Astrocyte of the cerebellum (primary cell): Measurements from ENCODE around the gene TNFRSF25.

Source experiments
- DNase-seq: peaks from one replicate; pipeline ENCODE4 v3.0.0-alpha.2; 2011; ENCODE audit warnings: low read depth
- H3K4me3 ChIP-seq: 2 replicates; pipeline ENCODE4 v1.5.1; 2011; ENCODE audit warnings: mild to moderate bottlenecking, low read depth, low read length, moderate library complexity
- in situ Hi-C: cut with HindIII; loops from 2 replicates; pipeline ENCODE4 v1.10.0; 2017; ENCODE audit warnings: low sequenced_read_pairs
- TF ChIP-seq, protein P1 (sequence below): IDR thresholded peaks from 2 replicates; pipeline ENCODE4 v1.5.1; 2012; ENCODE audit warnings: low read length, low read depth, moderate library complexity, mild to moderate bottlenecking; ENCODE audit errors: missing control alignments

The TNFRSF25 gene

DNA sequence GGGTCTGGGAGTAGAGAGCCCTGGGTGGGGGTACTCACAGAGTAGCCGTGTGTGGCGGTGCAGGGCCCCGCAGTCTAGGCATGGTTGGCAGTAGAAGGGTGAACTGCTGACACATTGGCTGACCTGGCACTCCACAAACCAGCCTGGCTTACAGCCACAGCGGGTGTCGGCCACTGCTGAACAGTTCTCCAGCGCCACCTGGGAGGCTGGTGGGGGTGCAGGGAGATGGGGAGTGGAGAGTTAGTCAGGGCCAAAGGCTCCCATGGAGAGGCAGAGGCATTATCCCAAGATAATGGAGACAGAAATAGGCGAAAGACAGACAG lies 1.5 kb downstream of the TNFRSF25 start:
- TF ChIP-seq, protein P1, sequence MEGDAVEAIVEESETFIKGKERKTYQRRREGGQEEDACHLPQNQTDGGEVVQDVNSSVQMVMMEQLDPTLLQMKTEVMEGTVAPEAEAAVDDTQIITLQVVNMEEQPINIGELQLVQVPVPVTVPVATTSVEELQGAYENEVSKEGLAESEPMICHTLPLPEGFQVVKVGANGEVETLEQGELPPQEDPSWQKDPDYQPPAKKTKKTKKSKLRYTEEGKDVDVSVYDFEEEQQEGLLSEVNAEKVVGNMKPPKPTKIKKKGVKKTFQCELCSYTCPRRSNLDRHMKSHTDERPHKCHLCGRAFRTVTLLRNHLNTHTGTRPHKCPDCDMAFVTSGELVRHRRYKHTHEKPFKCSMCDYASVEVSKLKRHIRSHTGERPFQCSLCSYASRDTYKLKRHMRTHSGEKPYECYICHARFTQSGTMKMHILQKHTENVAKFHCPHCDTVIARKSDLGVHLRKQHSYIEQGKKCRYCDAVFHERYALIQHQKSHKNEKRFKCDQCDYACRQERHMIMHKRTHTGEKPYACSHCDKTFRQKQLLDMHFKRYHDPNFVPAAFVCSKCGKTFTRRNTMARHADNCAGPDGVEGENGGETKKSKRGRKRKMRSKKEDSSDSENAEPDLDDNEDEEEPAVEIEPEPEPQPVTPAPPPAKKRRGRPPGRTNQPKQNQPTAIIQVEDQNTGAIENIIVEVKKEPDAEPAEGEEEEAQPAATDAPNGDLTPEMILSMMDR = no peak
- no peak for DNase-seq
- no peak overlapping the region for H3K4me3 ChIP-seq
- in situ Hi-C loops = no loop called here

GRCh38 chr1:6463120-6463412 lies 2.9 kb downstream of the TNFRSF25 start:
- no peak for DNase-seq
- in situ Hi-C loops = no loop called here
- no peak overlapping the region for H3K4me3 ChIP-seq
- TF ChIP-seq, protein P1 = no peak

GRCh38 chr1:6462412-6463119 lies 3.4 kb downstream of the TNFRSF25 start:
- no peak for DNase-seq
- in situ Hi-C loops = no loop called here
- TF ChIP-seq, protein P1 = no peak
- no peak overlapping the region for H3K4me3 ChIP-seq

GRCh38 chr1:6461538-6462411 lies 4.2 kb downstream of the TNFRSF25 start:
- no peak for DNase-seq
- H3K4me3 ChIP-seq = no peak overlapping the region
- in situ Hi-C loops = no loop called here
- TF ChIP-seq, protein P1 = no peak

- no peak overlapping the region for H3K4me3 ChIP-seq
- TF ChIP-seq, protein P1 = no peak
- in situ Hi-C loops = no loop called here
- no peak for DNase-seq
Observed at GRCh38 chr1:6461051-6461530, 4.9 kb downstream of the TNFRSF25 start.

DNA sequence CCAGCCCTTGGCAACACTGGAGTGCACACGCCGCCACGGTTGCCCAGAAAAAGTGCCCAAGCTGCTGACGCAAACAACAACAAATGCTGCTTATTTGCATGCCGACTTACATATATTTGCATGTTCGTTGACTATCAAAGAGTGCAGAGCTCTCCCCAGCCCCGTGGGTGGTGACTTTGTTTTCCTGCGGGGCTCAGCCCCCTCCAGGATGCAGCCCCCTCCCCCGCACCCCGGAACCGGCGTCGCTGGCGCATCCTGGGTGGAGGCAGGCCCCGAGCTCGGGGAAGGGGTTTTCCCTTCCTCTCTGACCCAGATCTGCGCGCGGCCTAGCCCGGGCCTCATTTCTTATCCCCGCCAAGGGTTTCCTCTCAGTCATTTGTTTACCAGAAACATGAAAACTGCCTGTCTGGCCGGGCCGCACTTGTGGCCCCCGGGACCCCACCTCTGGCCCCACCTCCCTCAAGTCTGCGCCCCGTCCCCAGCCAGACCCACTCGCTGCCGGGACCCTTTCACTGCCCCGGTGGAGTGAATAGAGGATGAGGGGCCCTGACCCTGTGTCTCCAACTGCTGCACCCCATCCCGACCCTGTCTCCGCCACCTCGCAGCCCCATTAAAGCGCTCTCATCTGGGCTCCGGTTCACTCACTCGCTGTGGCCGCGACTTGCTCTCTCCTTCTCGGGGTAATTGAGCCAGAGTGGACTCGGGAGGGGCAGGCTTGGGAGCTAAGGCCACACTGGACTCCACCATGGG lies 5.5 kb downstream of the TNFRSF25 start:
- H3K4me3 ChIP-seq = no peak overlapping the region
- DNase-seq = no peak
- in situ Hi-C loops = no loop called here
- TF ChIP-seq, protein P1 = no peak
